ENCODE data around the gene CHRM3. TPM values are rescaled to one million over a fixed set of nuclear protein-coding genes. Genes with fewer than 3 reads are reported as not detected.

The CHRM3 gene
- total RNA-seq, 1 donor: under 0.01 TPM

DNA sequence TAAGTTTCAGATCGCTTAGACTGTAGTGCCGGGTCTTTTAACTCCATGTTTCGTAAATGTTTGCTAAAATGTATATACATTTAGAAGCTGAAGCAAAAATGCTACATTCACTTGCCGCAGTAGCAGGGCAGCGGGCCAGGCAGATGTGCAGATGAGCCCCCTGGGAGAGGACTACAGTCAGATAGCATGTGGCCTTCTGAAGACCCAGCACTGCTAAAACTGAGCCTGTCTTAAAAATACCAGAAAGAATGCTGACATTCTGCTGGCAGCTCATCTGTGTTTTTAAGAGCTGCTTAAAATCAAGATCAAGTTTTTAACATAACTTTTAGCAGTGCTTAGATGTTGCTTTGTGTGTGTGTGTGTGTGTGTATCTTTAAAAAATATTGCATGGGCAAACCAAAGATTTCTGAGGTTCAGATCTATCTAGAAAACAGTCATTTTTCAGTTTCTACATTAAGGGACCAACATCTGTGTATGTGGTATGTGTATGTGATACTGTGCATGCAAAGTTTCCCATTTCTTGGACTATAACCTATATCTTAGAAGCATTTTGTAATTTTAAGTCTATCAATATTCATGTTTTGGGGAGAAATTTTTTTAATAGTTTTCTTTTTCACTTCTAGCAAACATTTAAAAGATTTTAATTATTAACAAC is 31.7 kb downstream of the CHRM3 start:
- no peak for TF ChIP-seq CTCF (IDR thresholded peaks at IDR 0.05; ENCODE audit: extremely low read depth, low read depth, low read length)
- no peaks in the 10 kb centered on the region for H3K36me3 ChIP-seq (ENCODE audit: insufficient read depth, low read length)
- H3K4me1 ChIP-seq (ENCODE audit: insufficient read depth, low read length): no peaks in the 10 kb centered on the region
- no peaks in the 10 kb centered on the region for H4K20me1 ChIP-seq (ENCODE audit: insufficient read depth, low read length)
- no peaks in the 10 kb centered on the region for H3K27me3 ChIP-seq (ENCODE audit: insufficient read depth, low read length)
- H2AFZ ChIP-seq (ENCODE audit: low read length): no peak overlapping the region
- no peak for DNase-seq (ENCODE audit: insufficient read length, low spot score, missing footprints)
- no peaks in the 10 kb centered on the region for H3K9me3 ChIP-seq (ENCODE audit: low read depth, low read length)
- H3K79me2 ChIP-seq (ENCODE audit: insufficient read depth, low read length): no peaks in the 10 kb centered on the region
- H3K4me3 ChIP-seq (ENCODE audit: insufficient read depth, low read length): no peak overlapping the region
- H3K4me2 ChIP-seq (ENCODE audit: insufficient read depth, low read length): no peak overlapping the region
- no peak overlapping the region for H3K27ac ChIP-seq (ENCODE audit: low read depth, low read length)

DNA sequence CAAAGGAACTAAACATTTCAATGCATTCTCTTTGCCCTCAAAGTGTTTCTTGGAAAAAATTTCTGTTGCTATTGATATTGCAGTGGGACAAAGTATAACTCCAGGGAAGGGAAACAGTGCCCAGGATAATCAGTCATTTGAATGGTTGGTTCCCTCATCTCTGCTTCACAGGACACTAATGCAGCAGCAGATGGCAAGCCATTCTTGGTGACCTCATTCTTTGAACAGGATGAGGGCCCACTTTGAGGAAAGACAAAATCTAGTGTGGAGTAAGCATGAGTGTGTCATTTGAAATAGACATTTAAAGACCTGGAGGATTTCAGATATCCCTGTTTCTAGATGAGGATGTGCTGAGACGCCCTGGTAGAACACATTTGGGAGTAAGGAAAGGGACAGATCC is 32.3 kb downstream of the CHRM3 start:
- Histone ChIP-seq H3K27me3 (ENCODE audit: insufficient read depth, low read length) (no peaks in the 10 kb centered on the region), H3K4me1 (ENCODE audit: insufficient read depth, low read length) (no peaks in the 10 kb centered on the region), H3K36me3 (ENCODE audit: insufficient read depth, low read length) (no peaks in the 10 kb centered on the region), H3K9me3 (ENCODE audit: low read depth, low read length) (no peaks in the 10 kb centered on the region), H4K20me1 (ENCODE audit: insufficient read depth, low read length) (no peaks in the 10 kb centered on the region), H3K4me2 (ENCODE audit: insufficient read depth, low read length) (no peak overlapping the region), H3K79me2 (ENCODE audit: insufficient read depth, low read length) (no peaks in the 10 kb centered on the region), H3K4me3 (ENCODE audit: insufficient read depth, low read length) (no peak overlapping the region), H2AFZ (ENCODE audit: low read length) (no peak overlapping the region), H3K27ac (ENCODE audit: low read depth, low read length) (no peak overlapping the region)
- no peak for DNase-seq (ENCODE audit: insufficient read length, low spot score, missing footprints)
- no peak for TF ChIP-seq CTCF (IDR thresholded peaks at IDR 0.05; ENCODE audit: extremely low read depth, low read depth, low read length)

DNA sequence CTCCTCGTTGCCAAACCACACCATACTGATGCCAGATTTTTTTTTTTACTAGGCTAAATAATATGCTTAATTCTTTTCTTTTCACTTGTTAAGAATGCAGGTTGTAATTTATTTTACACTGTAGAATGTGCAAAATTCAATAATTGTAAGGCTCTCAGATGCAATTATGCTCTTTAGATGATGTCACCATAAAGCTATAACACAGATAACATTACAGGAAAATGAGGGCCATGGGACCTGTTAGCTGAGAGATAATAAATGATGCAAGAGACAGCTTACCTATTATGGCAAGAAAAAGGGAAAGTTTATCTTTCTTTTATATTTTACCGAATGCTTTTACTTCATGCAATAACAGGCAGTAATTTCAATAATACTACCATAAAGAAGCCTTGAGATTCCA is 35.4 kb downstream of the CHRM3 start:
- Histone ChIP-seq H3K79me2 (ENCODE audit: insufficient read depth, low read length) (no peaks in the 10 kb centered on the region), H3K4me1 (ENCODE audit: insufficient read depth, low read length) (no peaks in the 10 kb centered on the region), H4K20me1 (ENCODE audit: insufficient read depth, low read length) (no peaks in the 10 kb centered on the region), H3K27me3 (ENCODE audit: insufficient read depth, low read length) (no peaks in the 10 kb centered on the region), H3K27ac (ENCODE audit: low read depth, low read length) (no peak overlapping the region), H3K4me3 (ENCODE audit: insufficient read depth, low read length) (no peak overlapping the region), H3K36me3 (ENCODE audit: insufficient read depth, low read length) (no peaks in the 10 kb centered on the region), H2AFZ (ENCODE audit: low read length) (no peak overlapping the region), H3K4me2 (ENCODE audit: insufficient read depth, low read length) (no peak overlapping the region), H3K9me3 (ENCODE audit: low read depth, low read length) (no peaks in the 10 kb centered on the region)
- no peak for TF ChIP-seq CTCF (IDR thresholded peaks at IDR 0.05; ENCODE audit: extremely low read depth, low read depth, low read length)
- no peak for DNase-seq (ENCODE audit: insufficient read length, low spot score, missing footprints)

GRCh38 chr1:239422818-239423217 is 36.5 kb downstream of the CHRM3 start:
- no peaks in the 10 kb centered on the region for H3K4me1 ChIP-seq (ENCODE audit: insufficient read depth, low read length)
- no peak for TF ChIP-seq CTCF (IDR thresholded peaks at IDR 0.05; ENCODE audit: extremely low read depth, low read depth, low read length)

More at GRCh38 chr1:239422818-239423217, 36.5 kb downstream of the CHRM3 start:
- no peaks in the 10 kb centered on the region for H3K9me3 ChIP-seq (ENCODE audit: low read depth, low read length)
- no peaks in the 10 kb centered on the region for H3K36me3 ChIP-seq (ENCODE audit: insufficient read depth, low read length)
- no peak overlapping the region for H2AFZ ChIP-seq (ENCODE audit: low read length)
- no peak overlapping the region for H3K4me3 ChIP-seq (ENCODE audit: insufficient read depth, low read length)
- no peak overlapping the region for H3K27ac ChIP-seq (ENCODE audit: low read depth, low read length)
- DNase-seq (ENCODE audit: insufficient read length, low spot score, missing footprints): no peak
- no peaks in the 10 kb centered on the region for H4K20me1 ChIP-seq (ENCODE audit: insufficient read depth, low read length)
- H3K27me3 ChIP-seq (ENCODE audit: insufficient read depth, low read length): no peaks in the 10 kb centered on the region
- no peaks in the 10 kb centered on the region for H3K79me2 ChIP-seq (ENCODE audit: insufficient read depth, low read length)
- H3K4me2 ChIP-seq (ENCODE audit: insufficient read depth, low read length): no peak overlapping the region
